ENCODE measurements around the gene PSTPIP1.
"Not testable (repeated sequence)": the region's sequence is repeated elsewhere in the genome, so short reads cannot be mapped to it uniquely, and the experiment has no call there.

The PSTPIP1 gene

GRCh38 chr15:76994971-76995945 is at the start of gene PSTPIP1:
Gene PSTPIP1, plus strand, starts transcription at chr15:76995126. Its CDS starts 448 bp downstream, at chr15:76995574.
- DNase-seq (ENCODE audit: low read depth, low spot score) = no peak

GRCh38 chr15:76945494-76946093 is 49.3 kb upstream of the PSTPIP1 start:
- DNase-seq (ENCODE audit: low read depth, low spot score) = no peak

- DNase-seq (ENCODE audit: low read depth, low spot score) = no peak
Measured at GRCh38 chr15:76947454-76947853, 47.5 kb upstream of the PSTPIP1 start.

GRCh38 chr15:76951220-76951619 is 43.7 kb upstream of the PSTPIP1 start:
- DNase-seq (ENCODE audit: low read depth, low spot score) = no peak

- DNase-seq (ENCODE audit: low read depth, low spot score) = no peak
Measured at GRCh38 chr15:76953913-76954312, 41.0 kb upstream of the PSTPIP1 start.

- DNase-seq (ENCODE audit: low read depth, low spot score) = no peak
Measured at GRCh38 chr15:76954744-76955143, 40.2 kb upstream of the PSTPIP1 start.

GRCh38 chr15:76961268-76962011 is 33.5 kb upstream of the PSTPIP1 start:
- no peak for DNase-seq (ENCODE audit: low read depth, low spot score)

- no peak for DNase-seq (ENCODE audit: low read depth, low spot score)
Measured at GRCh38 chr15:76962337-76963013, 32.5 kb upstream of the PSTPIP1 start.

GRCh38 chr15:76963596-76963995 is 31.3 kb upstream of the PSTPIP1 start:
- no peak for DNase-seq (ENCODE audit: low read depth, low spot score)

- no peak for DNase-seq (ENCODE audit: low read depth, low spot score)
Measured at GRCh38 chr15:76964157-76964556, 30.8 kb upstream of the PSTPIP1 start.

- DNase-seq (ENCODE audit: low read depth, low spot score) = not testable (repeated sequence)
Measured at GRCh38 chr15:76966051-76966450, 28.9 kb upstream of the PSTPIP1 start.

GRCh38 chr15:76967067-76967466 is 27.9 kb upstream of the PSTPIP1 start:
- DNase-seq (ENCODE audit: low read depth, low spot score) = no peak

GRCh38 chr15:76968306-76968705 is 26.6 kb upstream of the PSTPIP1 start:
- DNase-seq (ENCODE audit: low read depth, low spot score) = no peak

- no peak for DNase-seq (ENCODE audit: low read depth, low spot score)
Measured at GRCh38 chr15:76972389-76973361, 22.3 kb upstream of the PSTPIP1 start.

GRCh38 chr15:76973362-76973743 is 21.6 kb upstream of the PSTPIP1 start:
- no peak for DNase-seq (ENCODE audit: low read depth, low spot score)

GRCh38 chr15:76973906-76974305 is 21.0 kb upstream of the PSTPIP1 start:
- DNase-seq (ENCODE audit: low read depth, low spot score) = no peak

- DNase-seq (ENCODE audit: low read depth, low spot score) = no peak
Measured at GRCh38 chr15:76974456-76975036, 20.4 kb upstream of the PSTPIP1 start.

- DNase-seq (ENCODE audit: low read depth, low spot score) = no peak
Measured at GRCh38 chr15:76976141-76976540, 18.8 kb upstream of the PSTPIP1 start.

- DNase-seq (ENCODE audit: low read depth, low spot score) = no peak
Measured at GRCh38 chr15:76976572-76977270, 18.2 kb upstream of the PSTPIP1 start.
